Measurements from ENCODE around the gene SLC66A3.
A peak's percentile ranks its signal among the peaks of the same experiment; 100 is the strongest.

DNA sequence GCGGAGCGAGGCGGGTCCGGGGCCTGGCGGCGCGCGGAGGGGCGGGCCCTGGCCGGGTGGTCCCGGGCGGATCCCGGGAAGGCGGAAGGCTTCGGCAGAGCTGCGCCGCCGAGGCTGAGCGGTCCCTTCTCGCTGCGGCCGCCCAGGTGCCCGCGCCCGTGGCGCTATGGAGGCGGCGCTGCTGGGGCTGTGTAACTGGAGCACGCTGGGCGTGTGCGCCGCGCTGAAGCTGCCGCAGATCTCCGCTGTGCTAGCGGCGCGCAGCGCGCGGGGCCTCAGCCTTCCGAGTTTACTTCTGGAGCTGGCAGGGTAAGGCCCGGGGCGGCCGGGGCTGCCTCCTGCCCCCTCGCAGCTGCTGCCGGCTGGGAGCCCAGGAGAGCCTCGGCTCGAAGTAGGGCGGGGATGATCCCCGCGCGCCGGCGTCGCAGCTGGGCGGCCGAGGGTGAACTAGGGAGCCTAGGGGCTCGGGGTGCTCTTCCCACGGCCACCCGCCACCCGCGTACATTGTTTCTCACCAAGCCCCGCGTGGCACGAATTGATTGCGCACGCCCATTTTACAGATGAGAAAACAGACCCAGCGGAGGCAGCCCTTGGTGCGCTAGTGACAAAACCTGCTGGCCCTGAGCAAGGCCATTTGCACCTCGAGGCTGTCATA lies at the start of gene SLC66A3:
- TF ChIP-seq, protein P1, sequence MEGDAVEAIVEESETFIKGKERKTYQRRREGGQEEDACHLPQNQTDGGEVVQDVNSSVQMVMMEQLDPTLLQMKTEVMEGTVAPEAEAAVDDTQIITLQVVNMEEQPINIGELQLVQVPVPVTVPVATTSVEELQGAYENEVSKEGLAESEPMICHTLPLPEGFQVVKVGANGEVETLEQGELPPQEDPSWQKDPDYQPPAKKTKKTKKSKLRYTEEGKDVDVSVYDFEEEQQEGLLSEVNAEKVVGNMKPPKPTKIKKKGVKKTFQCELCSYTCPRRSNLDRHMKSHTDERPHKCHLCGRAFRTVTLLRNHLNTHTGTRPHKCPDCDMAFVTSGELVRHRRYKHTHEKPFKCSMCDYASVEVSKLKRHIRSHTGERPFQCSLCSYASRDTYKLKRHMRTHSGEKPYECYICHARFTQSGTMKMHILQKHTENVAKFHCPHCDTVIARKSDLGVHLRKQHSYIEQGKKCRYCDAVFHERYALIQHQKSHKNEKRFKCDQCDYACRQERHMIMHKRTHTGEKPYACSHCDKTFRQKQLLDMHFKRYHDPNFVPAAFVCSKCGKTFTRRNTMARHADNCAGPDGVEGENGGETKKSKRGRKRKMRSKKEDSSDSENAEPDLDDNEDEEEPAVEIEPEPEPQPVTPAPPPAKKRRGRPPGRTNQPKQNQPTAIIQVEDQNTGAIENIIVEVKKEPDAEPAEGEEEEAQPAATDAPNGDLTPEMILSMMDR (IDR thresholded peaks at IDR 0.05; ENCODE audit: poor library complexity, severe bottlenecking) = peak; percentile 36
- no peak for TF ChIP-seq EZH2 (IDR thresholded peaks at IDR 0.05; ENCODE audit: borderline replicate concordance, insufficient read depth, low read length, poor library complexity, severe bottlenecking)

All from neural cell (in vitro differentiated cells).